Right lung (tissue), 10 donors: ENCODE data around the gene NUP210. TPM values are rescaled to one million over a fixed set of nuclear protein-coding genes. Genes with fewer than 3 reads are reported as not detected.
"Not testable (repeated sequence)": the region's sequence is repeated elsewhere in the genome, so short reads cannot be mapped to it uniquely, and the experiment has no call there.

Source experiments
- DNase-seq, 2 donors: peaks; one replicate each; pipeline ENCODE4 v3.0.0-alpha.2; 2013
- long read RNA-seq, 8 donors: transcript quantifications; one replicate each; lab custom pipeline, GENCODE V29; 2026
- polyA plus RNA-seq, 5 donors: library from polyadenylated mRNA; unstranded; fragments of 120-200 nt; gene quantifications; one replicate each; pipeline versions ENCODE4 v1.2.1 to v1.2.3, GENCODE V29; 2013; ENCODE audit warnings: inconsistent platforms in 1 of 5, low replicate concordance in 1 of 5; ENCODE audit not compliant: insufficient read length in 5 of 5, insufficient read depth in 1 of 5

The NUP210 gene
- polyA plus RNA-seq = 10 to 100 TPM; 15.0 to 18.6 (median 15.9) TPM
- long read RNA-seq, donor 1, partial matches to known transcripts = 5 of 7 reads
- long read RNA-seq, donor 1, other reads (novel, unspliced or antisense) = 0 of 7 reads
- long read RNA-seq, donor 2, full-length matches to known transcripts = 1 of 1 reads
- long read RNA-seq, donor 2, partial matches to known transcripts = 0 of 1 reads
- long read RNA-seq, donor 2, other reads (novel, unspliced or antisense) = 0 of 1 reads
- long read RNA-seq, donor 3 = 0 reads
- long read RNA-seq, donor 4, full-length matches to known transcripts = 1 of 8 reads
- long read RNA-seq, donor 4, partial matches to known transcripts = 7 of 8 reads
- long read RNA-seq, donor 4, other reads (novel, unspliced or antisense) = 0 of 8 reads
- long read RNA-seq, donor 5 = 0 reads
- long read RNA-seq, donor 6, partial matches to known transcripts = 0 of 1 reads
- long read RNA-seq, donor 6, other reads (novel, unspliced or antisense) = 0 of 1 reads
- long read RNA-seq, donor 7, partial matches to known transcripts = 0 of 1 reads
- long read RNA-seq, donor 7, other reads (novel, unspliced or antisense) = 0 of 1 reads
- long read RNA-seq, donor 8 = 0 reads

DNA sequence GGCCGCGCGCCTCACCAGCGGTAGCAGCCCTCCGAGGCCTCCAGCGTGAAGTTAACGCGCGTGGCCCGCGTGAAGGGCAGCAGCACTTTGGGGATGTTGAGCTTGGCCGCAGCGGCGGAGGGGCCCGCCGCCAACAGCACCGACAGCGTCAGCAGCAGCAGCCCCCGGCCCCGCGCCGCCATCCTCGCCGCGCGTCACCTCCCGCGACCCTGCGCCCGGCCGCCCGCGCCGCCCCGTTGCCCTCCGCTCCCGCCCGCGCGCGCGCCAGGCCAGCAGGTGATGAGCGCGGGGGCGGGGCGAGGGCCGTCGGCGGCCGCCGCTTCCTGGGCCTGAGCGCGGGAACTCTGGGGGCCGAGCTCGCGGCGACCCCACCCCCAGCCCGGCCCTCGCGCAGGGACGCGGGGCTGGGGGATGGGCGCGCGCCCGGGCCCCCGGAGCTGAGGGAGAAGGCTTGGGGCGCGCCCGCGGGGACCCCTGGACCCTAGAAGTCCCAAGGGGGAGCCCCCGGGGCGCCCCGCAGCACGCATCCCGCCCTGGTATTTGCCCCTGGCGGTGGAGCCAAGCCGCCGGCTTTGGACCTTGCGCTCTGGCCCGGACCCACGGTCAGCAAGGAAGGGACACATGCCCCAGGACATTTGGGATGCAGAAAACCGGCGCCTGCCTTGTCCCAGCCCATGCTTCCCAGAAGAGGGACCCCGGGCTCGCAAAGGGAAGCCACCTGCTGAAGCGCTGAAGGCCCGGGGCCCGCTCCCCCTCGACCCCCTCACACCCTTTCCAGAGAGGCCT lies at the start of gene NUP210:
Gene NUP210 (minus strand): TSS at position 278 of the 786 bp plus-strand sequence. CDS start 96 bp downstream, at position 182.
- DNase-seq = peak in 1 of 2 donors; percentile 7

DNA sequence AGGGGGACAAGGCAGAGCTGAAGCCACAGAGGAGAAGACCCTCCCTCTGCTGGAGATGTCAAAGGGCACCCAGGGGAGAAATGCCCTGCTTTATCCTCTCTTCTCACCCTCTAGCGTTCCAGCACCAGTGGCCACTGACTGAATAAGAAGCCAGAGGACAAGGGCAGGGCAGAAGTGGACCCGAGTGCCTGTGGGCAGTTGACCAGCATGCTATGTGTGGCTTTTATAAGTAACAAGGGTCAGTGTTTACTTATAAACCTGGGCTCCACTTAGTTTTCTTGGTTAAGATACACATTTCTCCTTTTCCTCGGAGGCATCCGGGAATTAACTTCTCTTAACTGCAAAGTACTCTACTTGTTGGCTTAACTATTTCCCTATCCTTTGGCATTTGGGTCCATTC lies 46.7 kb upstream of the NUP210 start:
- no peak for DNase-seq

DNA sequence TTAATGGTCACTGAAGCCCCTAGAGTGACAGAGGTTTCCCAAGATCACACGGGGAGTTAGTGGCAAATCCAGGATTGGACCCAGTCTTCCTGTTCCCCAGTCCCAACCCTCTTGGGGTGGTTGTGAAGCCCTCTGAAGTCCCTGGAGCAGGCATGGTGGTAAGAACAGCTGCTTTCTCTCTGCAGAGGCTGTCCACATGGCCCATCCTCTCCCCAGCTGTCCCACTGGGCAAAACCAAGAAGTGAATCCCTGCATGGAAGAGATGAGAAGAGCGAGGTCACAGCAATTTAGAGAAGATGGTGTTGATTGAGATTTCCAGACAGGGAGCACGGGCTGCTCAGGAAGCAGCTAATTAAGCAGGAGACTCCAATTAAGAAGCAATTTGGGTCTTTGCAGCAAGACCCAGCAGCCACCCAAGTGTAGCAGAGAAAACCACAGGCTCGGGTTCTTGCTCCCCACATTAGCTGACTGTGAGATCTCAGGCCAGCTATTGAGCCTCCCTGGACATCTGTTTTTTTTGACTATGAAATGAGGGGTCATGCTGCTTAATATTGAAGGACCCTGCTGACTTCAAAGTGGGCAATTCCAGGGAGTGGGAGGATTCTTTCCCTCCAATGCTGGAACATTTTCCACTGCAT lies 45.2 kb upstream of the NUP210 start:
- DNase-seq = no peak

DNA sequence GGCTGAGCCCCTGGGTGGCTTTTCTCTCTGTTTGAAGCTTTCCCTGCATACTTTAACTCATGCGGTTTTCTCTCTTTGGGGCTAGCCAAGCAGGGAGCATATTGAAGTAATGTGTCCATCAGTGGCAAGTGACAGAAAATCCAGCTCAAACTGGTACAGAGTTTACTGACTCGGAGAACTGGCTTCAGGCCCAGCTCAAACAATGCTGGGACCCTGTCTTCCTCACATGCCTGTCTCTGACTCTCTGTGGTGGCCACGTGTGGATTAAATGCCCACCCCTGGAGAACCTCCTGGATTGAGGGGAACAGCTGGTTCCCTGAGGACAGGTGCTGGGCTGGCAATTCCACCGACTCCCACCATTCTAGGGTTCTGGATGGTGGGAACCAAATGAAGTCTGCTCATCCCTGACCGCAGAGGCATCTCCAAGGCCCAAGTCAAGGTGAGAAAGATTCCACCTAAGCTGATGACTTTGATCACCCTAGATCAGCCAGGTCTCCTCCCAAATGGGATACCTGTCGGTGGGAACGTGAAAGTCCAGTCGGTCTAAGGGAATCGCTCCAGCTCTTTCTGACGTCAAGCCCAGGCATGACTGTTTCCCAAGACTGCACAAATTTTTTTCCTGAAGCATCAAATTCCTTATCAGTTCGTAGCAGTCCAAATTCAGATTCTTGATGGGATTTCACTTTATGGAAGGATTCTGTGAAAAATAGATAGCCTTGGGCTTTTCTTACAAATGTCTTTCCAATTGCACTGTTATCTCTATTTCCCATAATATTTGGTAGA lies 43.7 kb upstream of the NUP210 start:
- DNase-seq = no peak

DNA sequence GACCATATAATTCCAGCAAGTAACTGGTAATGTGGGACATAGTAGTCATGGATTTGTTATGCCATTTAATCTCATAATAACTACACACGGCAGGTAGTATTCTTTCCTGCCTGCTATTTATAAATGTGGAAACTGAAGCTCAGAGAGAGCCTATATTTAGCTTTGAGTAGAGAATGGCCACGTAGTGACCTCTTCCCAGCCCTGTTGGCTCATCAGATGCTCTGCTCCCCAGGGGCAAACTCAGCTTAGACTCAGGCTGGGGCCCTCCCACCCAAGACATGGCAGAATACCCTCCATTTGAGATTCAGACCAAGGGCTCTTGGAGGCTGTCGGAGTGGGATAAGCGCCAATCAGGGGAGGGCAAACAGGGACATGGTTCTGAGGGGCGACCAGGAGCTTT lies 42.7 kb upstream of the NUP210 start:
- no peak for DNase-seq

DNA sequence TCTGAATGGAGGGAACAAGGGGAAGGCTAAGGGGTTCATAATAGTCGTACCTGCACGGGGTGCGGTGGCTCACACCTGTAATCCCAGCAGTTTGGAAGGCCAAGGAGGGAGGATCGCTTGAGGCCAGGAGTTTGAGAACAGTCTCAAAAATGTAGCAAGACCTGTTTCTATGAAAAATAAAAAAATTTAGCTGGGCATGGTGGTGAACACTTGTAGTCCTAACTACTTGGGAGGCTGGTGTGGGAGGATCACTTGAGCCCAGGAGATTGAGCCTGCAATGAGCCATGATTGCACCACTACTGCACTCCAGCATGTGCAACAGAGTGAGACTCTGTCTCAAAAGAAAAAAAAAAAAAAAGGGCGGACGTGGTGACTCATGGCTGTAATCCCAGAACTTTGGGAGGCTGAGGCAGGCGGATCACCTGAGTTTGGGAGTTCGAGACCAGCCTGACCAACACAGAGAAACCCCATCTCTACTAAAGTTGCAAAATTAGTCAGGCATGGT lies 42.1 kb upstream of the NUP210 start:
- DNase-seq = no peak

DNA sequence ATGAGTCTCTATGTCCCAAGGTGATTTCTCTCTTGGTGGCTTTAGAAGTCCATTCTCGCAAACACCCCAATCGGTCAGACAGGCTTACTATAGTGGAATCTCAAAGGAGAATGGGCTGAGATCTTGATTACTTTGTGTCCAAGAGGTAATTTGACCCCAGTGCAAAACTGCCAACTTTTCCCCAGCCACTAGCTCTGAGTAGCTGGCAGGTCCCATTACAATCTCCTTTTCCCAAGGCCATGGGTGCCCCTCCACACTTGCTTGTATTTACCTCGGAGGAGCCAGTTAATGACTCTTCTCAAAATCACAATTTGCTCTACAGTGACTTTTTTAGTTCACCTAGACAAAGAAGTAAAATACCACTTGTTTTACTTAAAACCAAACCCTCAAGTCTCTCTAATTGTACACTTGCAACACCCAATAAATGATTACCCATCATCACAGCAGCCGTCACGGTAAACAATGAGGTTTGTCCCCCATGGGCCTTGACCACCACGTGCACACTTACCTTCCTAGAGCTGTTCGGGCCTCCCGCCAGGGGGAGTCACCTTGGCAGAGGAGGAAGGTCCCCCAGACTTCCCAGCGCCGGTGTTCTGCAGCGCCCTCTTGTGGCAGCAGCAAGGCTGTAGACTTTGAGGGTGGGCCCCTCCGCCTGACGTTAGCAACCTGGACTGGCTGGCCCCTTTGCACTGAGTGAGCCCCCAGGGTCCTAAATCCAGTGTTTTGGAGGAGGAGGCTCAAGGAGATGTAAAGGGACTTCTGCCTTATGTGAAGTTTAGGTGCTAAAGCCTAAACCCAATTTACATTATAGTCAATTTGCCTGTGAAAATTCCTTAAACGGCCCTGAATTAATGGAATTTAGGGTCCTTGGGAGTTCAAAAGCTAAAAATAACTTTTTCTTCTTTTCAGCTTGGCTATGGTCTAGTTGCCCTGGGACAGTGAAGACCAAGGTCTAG lies 41.3 kb upstream of the NUP210 start:
- no peak for DNase-seq

DNA sequence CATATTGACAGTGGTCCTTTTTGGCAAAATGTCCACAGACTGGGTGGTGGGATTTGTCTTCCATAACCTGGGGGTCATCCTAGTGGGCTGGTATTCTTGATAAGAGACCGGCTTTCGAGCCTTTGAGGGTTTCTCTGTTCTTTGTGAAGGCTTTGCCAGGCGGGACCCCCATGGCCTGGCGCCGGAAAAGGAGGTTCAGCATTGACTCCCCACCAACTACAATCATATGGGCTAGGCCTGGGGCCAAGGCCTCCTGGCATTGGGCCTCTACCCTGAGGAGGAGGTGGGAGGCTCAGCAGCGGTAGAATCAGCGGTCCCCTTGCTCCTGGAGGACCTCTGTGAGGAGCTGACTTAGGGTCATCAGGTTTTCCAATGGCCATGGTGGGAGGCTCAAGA lies 40.2 kb upstream of the NUP210 start:
- no peak for DNase-seq

DNA sequence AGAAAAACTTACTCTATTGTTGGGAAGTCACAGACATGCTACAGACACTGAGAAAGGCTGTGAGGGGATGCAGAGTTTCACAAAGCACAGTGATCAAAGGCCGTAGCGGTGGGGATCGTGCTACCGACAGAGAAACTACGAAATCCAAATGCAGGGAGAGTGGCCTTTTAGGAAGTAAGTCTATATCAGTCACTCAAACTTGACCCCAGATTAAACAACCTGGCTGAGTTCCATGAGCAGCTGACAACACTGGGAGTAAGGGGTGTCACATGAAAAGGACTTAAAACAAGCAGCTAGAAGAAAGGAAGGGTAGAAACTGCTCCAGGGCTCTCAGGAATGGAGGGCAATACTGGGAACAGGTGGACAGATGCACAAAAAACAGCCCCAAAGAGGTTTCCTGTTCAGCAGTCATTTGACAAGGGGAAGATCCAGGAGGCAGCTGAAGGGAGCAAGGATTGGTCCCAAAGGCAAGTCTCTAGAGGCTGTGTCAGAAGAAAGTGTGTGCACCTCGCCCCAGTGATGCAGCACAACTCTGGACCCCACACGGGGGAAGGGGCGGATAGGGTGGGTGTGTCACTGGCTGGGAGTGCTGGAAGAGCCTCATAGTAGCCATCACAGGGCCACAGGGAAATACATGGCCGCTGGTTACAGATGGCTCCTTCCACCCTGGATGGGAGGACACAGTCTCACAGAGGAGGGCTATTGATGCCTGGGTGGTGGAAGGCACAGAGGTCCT lies 39.7 kb upstream of the NUP210 start:
- no peak for DNase-seq

DNA sequence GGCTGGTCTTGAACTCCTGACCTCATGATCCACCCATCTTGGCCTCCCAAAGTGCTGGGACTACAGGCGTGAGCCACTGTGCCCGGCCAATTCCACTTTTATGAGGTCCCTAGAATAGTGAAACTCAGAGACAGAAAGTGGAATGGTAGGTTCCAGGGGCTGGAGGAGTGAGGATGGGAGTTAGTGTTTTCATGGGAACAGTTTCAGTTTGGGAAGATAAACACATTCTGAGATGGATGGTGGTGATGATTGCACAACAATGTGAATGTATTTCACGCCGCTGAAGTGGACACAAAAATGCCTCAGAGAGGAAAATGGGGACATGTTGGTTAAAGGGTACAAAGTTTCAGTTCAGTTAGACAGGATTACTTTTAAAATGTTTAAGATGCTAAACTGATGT lies 37.5 kb upstream of the NUP210 start:
- no peak for DNase-seq

DNA sequence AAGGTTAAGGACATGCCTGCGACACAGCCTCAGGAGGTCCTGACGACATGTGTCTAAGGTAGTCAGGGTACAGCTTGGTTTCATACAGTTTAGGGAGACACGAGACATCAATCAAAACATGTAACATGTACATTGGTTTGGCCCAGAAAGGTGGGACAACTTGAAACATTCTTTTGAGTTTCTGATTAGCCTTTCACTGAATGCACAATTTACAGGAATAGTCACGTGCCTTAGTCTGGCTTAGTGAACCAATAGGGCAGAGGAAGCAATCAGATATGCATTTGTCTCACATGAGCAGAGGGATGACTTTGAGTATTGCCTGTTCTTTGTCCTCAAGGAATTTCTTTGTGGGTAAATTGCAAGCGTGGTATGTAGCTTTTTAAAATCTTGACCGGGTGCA lies 35.5 kb upstream of the NUP210 start:
- DNase-seq = no peak

DNA sequence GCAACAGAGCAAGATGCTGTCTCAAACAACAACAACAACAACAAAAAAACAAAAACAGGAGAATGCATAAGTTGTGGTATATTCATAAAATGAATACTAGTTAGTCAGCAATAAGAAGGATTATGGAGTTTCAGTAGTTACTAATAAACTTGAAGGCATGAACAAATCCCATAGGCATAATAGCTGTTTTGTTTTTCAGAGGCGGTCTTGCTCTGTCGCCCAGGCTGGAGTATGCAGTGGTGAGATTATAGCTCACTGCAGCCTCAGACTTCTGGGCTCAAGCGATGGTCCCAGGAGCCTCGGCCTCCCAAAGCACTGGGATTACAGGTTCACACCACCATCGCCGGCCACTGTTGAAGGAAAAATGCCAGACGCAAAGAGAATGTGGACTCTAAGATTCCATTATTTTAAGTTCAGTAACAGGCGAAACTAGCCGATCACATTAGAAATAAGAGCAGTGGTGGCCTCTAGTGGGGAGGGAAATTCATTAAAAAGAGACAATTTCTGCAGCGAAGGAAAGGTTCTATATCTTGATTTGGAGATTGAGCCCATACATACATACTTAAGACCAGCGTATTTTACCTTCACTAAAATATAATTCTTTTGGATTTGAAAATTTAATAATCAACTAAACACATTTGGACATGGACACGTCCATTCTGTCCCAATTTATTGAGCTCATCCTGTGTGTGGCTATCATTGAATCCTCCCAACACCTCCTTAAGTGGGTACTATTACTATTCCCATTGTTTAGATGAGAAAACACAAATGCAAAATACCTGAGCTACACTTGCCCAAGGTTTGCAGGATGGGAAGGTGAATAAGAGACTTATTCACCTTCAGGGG lies 32.6 kb upstream of the NUP210 start:
- DNase-seq = peak in 1 of 2 donors; percentile 38

DNA sequence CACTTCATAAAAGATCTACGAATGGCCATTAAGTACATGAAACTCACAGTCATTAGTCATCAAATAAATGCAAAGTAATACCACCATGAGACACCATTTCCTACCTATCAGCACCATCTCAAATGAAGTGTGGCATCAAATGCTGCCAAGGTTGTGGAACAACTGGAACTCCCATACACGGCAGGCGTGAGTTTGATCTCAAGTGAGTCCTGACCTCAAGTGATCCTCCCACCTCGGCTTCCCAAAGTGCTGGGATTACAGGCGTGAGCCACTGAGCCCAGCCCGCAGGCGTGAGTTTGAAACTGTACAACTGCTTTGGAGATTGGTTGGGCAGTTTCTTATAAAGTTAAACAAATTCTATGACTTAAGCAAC lies 31.2 kb upstream of the NUP210 start:
- DNase-seq = no peak

DNA sequence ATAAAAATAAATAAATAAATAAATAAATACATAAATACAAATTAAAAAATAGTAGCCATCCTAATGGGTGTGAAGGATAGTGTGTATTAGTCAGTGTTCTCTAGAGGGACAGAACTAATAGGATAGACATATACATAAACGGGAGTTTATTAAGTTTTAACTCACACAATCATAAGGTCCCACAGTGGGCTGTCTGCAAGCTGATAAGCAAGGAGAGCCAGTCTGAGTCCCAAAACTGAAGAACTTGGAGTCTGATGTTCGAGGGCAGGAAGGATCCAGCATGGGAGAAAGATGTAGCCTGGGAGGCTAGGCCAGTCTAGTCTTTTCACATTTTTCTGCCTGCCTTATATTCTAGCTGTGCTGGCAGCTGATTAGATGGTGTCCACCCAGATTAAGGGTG lies 22.8 kb upstream of the NUP210 start:
- DNase-seq = not testable (repeated sequence)

DNA sequence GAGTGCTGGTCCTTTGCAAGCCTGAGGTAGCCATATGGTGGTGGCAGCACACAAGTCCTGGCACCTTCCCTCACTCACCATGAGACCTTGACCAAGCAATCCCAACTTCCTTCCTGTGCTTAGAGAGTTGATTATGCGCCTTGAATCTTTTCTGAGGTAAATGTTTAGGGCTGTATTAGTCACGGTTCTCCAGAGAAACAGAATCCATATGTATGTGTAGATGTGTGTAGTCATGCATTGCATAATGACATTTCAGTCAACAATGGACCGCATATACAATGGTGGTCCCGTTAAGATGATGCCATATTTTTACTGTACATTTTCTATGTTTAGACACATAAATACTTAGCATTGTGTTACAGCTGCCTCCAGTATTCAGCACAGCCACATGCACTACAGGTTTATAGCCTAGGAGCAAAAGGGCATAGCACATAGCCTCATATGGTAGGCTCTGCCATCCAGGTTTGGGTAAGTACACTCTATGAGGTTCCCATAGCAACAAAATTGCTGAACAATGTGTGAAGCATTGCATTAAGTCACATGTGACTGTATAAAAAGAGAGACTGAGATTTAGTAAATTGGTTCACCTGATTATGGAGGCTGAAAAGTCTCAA lies 20.2 kb upstream of the NUP210 start:
- DNase-seq = no peak

DNA sequence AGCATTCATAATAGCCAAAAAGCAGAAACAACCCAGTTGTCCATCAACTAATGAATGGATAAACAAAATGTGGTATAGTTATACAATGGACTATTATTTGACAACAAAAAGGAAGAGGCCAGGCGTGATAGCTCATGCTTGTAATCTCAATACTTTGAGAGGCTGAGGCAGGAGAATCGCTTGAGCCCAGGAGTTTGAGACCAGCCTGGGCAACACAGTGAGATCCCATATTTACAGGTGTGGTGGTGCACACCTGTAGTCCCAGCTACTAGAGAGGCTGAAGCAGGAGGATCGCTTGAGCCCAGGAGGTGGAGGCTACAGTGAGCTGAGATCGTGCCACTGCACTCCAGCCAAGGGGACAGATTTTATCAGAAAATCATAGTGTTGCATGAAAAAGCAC lies 16.1 kb upstream of the NUP210 start:
- not testable (repeated sequence) for DNase-seq

DNA sequence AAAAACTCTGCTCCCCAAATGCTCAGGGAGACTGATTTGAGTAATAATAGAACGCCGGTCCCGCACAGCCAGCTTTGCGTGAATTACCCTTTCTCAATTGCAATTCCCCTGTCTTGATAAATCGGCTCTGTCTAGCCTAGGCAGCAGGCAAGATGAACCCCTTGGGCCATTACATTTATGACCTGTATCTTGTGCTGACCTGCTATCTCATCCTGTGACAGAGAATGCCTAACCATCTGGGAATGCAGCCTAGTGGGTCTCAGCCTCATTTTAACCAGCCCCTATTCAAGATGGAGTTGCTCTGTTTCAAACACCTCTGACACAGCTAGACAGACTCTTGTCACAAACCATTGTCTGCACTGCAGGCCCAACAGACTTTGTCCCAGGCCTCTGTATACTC lies 13.8 kb upstream of the NUP210 start:
- no peak for DNase-seq

DNA sequence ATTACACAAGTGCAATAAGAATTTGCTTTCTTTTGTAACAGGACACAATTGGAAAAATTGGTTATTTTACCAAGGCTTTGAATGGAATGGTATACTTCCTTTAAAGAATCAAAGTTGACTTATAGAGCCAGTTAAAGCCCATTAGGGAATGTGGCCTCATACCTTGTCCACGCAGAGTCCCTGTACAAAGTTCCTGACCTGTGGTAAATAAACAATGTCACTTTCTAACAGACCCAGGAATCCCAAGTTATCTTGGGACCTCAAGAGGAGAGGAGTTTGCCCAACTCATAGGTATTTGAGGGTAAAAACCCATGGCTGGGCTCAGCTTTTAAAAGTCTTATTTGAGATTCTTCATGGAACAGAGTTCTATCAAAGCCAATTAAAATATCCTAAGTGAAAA lies 12.0 kb upstream of the NUP210 start:
- DNase-seq = no peak
